ENCODE results near the gene PLCH2. TPM values are rescaled to one million over a fixed set of nuclear protein-coding genes. Genes with fewer than 3 reads are reported as not detected.

Gene PLCH2
- total and polyA plus RNA-seq, 2 donors (not counting 1 experiment from before 2014, with no cell fraction given) = 20.0 to 34.9 TPM

DNA sequence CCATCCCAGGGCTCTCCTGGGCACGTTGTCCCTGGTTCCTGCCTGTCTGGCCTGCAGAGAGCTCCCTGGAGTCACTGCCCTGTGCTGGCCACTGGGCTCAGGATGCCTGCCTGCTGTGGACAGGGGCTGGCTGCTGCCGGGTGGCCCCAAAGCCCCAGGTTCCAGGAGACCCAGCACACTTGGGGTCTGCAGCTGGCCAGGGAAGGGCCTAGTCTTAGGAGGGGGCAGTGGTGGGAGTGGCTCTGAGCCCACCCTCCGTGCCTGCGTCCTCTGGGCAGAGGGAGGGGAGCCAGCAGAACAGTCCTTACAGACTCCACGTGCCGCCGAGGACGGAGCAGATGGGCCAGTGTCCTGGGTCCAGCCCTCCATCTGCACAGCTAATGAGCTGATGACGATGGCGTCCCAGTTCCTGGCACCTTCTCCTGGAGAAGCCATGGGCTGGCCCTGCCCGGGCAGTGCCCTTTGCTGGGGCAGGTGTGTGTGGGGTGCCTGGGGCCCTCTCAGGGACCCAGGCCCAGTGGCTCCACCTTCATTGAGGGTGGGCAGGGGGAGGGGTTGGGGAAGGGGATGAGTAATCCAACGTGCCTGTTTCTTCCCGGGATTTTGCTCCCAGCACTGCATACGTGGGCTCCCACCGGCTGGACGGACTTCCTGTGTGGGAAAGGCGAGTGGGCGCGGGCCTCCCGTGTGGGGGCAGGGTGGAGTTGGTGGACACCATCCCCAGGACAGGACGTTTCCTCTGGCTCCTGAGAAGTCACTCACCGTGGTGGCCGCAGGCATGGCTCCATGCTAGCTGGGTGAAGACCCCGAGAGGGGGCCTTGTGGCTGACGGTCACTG, 6.8 kb upstream of the PLCH2 start:
- WGBS (ENCODE audit: insufficient coverage) = 72% methylated on average over 25 of the region's 25 CpGs
- ChIA-PET POLR2A (no interaction called here), CTCF (interaction anchor here (0.6 kb wide), 1 partner anchor 80 kb away, joined by 3 read pairs; no protein-coding TSS in a partner anchor)
- no peak overlapping the region for H3K9ac ChIP-seq (ENCODE audit: low read length)
- Mint-ChIP-seq H3K27me3 (peaks cover 4% of the 10 kb centered on the region), H3K9me3 (ENCODE audit: insufficient read depth) (no peaks in the 10 kb centered on the region), H3K27ac (no peak overlapping the region), H3K4me1 (peaks cover 11% of the 10 kb centered on the region), H3K4me3 (no peak overlapping the region)
- H3K4me3 ChIP-seq (ENCODE audit: control extremely low read depth in 1 of 5, extremely low read depth in 1 of 5, insufficient read depth in 1 of 5, low read depth in 2 of 5, low read length in 4 of 5) = no peak overlapping the region
- ATAC-seq (ENCODE audit: low read depth) (no peak), DNase-seq (no peak)
- TF ChIP-seq, protein P1, sequence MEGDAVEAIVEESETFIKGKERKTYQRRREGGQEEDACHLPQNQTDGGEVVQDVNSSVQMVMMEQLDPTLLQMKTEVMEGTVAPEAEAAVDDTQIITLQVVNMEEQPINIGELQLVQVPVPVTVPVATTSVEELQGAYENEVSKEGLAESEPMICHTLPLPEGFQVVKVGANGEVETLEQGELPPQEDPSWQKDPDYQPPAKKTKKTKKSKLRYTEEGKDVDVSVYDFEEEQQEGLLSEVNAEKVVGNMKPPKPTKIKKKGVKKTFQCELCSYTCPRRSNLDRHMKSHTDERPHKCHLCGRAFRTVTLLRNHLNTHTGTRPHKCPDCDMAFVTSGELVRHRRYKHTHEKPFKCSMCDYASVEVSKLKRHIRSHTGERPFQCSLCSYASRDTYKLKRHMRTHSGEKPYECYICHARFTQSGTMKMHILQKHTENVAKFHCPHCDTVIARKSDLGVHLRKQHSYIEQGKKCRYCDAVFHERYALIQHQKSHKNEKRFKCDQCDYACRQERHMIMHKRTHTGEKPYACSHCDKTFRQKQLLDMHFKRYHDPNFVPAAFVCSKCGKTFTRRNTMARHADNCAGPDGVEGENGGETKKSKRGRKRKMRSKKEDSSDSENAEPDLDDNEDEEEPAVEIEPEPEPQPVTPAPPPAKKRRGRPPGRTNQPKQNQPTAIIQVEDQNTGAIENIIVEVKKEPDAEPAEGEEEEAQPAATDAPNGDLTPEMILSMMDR (IDR thresholded peaks at IDR 0.05) = no peak
- TF ChIP-seq EZH2 (IDR thresholded peaks at IDR 0.05; ENCODE audit: borderline replicate concordance, insufficient read depth, low read depth, low read length, poor library complexity, severe bottlenecking) = no peak
- intact Hi-C loops (cut with micrococcal nuclease) = no loop called here
- peaks cover 17 to 18% of the 10 kb centered on the region in 2 donors for H3K4me1 ChIP-seq (ENCODE audit: control insufficient read depth in 2 of 2, insufficient read depth in 2 of 2, low read length in 2 of 2)
- H2AFZ ChIP-seq (ENCODE audit: insufficient read depth, low read depth, low read length, poor library complexity, severe bottlenecking) = no peak overlapping the region
- H3K4me2 ChIP-seq (replicated peaks; ENCODE audit: low read depth, low read length, poor library complexity, severe bottlenecking) = no peak overlapping the region
- H3K9me3 ChIP-seq (ENCODE audit: control extremely low read depth in 1 of 3, control insufficient read depth in 2 of 3, insufficient read depth in 1 of 3, low read length in 2 of 3) = no peaks in the 10 kb centered on the region
- H3K79me2 ChIP-seq (ENCODE audit: control insufficient read depth, insufficient read depth, low read length) = no peaks in the 10 kb centered on the region
- no peaks in the 10 kb centered on the region for H4K20me1 ChIP-seq (ENCODE audit: control insufficient read depth, insufficient read depth, low read length, poor library complexity, severe bottlenecking)
- H3K27me3 ChIP-seq (replicated peaks in 1 of 4; ENCODE audit: control extremely low read depth in 1 of 4, control insufficient read depth in 3 of 4, insufficient read depth in 4 of 4, low read length in 3 of 4) = peaks cover 0 to 30% (median 4%) of the 10 kb centered on the region in 4 experiments
- no peak overlapping the region for H3K27ac ChIP-seq (ENCODE audit: low read length in 2 of 2)
- no peaks in the 10 kb centered on the region for H3K36me3 ChIP-seq (replicated peaks in 1 of 2; ENCODE audit: control extremely low read depth in 1 of 2, control insufficient read depth in 1 of 2, extremely low read depth in 1 of 2, insufficient read depth in 2 of 2, low read length in 1 of 2)

All from B cell (primary cell).